Lower leg skin (tissue), 3 donors: ENCODE data around the gene SEC24D.

Source experiments
- POLR2A ChIP-seq, 2 donors: fragments of 450-650 bp; IDR thresholded peaks; one replicate each; pipeline ENCODE4 v1.6.1; 2016 to 2017; ENCODE audit warnings: antibody characterized with exemption in 2 of 2, mild to moderate bottlenecking in 1 of 2, moderate library complexity in 1 of 2
- TF ChIP-seq, protein P1 (sequence below), 3 donors: fragments of 450-650 bp; IDR thresholded peaks; one replicate each; pipeline ENCODE4 v1.5.1; 2016; ENCODE audit warnings: antibody characterized with exemption in 3 of 3, mild to moderate bottlenecking in 3 of 3, moderate library complexity in 2 of 3

DNA sequence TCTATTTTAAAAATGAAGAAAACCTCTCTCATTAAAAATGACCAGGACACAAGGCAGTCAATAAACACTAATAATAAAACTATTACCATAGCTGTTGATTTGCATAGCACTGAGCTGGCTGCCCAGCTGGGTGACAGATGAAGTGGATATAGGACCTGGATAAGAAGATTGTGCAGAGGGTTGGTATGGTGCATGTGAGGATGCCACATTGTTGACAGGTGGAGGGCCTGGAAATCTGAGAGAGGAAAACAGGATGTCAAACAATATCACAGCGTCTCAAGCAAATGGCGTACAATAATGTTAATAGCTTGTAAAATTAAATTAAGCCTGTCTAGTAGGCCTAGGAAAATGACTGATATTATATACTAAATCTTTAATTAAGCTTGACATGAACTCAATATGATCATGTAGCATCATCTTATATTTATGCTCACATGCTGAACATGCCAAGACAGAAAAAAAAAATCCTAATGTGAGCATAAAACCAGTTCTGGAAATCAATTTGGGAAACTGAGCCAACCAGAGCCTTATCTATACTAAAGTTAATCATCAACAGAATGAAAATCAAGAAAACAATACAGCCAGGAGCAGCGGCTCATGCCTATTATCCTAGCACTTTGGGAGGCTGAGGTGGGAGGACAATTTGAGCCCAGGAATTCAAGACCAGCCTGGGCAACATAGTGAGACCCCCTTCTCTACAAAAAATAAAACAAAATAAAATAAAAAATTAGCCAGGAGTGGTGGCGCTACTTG lies 18.6 kb downstream of the SEC24D start:
- TF ChIP-seq, protein P1, sequence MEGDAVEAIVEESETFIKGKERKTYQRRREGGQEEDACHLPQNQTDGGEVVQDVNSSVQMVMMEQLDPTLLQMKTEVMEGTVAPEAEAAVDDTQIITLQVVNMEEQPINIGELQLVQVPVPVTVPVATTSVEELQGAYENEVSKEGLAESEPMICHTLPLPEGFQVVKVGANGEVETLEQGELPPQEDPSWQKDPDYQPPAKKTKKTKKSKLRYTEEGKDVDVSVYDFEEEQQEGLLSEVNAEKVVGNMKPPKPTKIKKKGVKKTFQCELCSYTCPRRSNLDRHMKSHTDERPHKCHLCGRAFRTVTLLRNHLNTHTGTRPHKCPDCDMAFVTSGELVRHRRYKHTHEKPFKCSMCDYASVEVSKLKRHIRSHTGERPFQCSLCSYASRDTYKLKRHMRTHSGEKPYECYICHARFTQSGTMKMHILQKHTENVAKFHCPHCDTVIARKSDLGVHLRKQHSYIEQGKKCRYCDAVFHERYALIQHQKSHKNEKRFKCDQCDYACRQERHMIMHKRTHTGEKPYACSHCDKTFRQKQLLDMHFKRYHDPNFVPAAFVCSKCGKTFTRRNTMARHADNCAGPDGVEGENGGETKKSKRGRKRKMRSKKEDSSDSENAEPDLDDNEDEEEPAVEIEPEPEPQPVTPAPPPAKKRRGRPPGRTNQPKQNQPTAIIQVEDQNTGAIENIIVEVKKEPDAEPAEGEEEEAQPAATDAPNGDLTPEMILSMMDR (IDR thresholded peaks at IDR 0.05): no peak
- no peak for TF ChIP-seq POLR2A (IDR thresholded peaks at IDR 0.05)
